ENCODE measurements around the gene TMEM119.
"Not testable (repeated sequence)": the region's sequence is repeated elsewhere in the genome, so short reads cannot be mapped to it uniquely, and the experiment has no call there.

TMEM119 gene

GRCh38 chr12:108634341-108634751 lies 36.5 kb upstream of the TMEM119 start:
- peak; percentile 55 for DNase-seq (ENCODE audit: low spot score)

GRCh38 chr12:108633534-108634248 lies 35.8 kb upstream of the TMEM119 start, which contains the start of gene SELPLG:
TSS of gene SELPLG (minus strand) at chr12:108633894. CDS start at chr12:108624307, 9,587 bp downstream.
- DNase-seq (ENCODE audit: low spot score): peak; percentile 63

- peak; percentile 28 for DNase-seq (ENCODE audit: low spot score)
These were observed 35.2 kb upstream of the TMEM119 start for GRCh38 chr12:108633081-108633533.

- DNase-seq (ENCODE audit: low spot score): not testable (repeated sequence)
These were observed 33.4 kb upstream of the TMEM119 start for GRCh38 chr12:108631261-108631660.

- no peak for DNase-seq (ENCODE audit: low spot score)
These were observed 32.8 kb upstream of the TMEM119 start for GRCh38 chr12:108630481-108631207.

- no peak for DNase-seq (ENCODE audit: low spot score)
These were observed 32.1 kb upstream of the TMEM119 start for GRCh38 chr12:108629824-108630476.

GRCh38 chr12:108629151-108629550 lies 31.3 kb upstream of the TMEM119 start:
- DNase-seq (ENCODE audit: low spot score): no peak

- DNase-seq (ENCODE audit: low spot score): no peak
These were observed 29.4 kb upstream of the TMEM119 start for GRCh38 chr12:108627134-108627920.

GRCh38 chr12:108625228-108625627 lies 27.3 kb upstream of the TMEM119 start:
- DNase-seq (ENCODE audit: low spot score): no peak

- no peak for DNase-seq (ENCODE audit: low spot score)
These were observed 25.7 kb upstream of the TMEM119 start for GRCh38 chr12:108623577-108623976.

- DNase-seq (ENCODE audit: low spot score): no peak
These were observed 25.1 kb upstream of the TMEM119 start for GRCh38 chr12:108622921-108623514.

- no peak for DNase-seq (ENCODE audit: low spot score)
These were observed 24.5 kb upstream of the TMEM119 start for GRCh38 chr12:108622421-108622820.

- DNase-seq (ENCODE audit: low spot score): no peak
These were observed 23.3 kb upstream of the TMEM119 start for GRCh38 chr12:108621161-108621560.

GRCh38 chr12:108620236-108620879 lies 22.5 kb upstream of the TMEM119 start:
- DNase-seq (ENCODE audit: low spot score): no peak

- DNase-seq (ENCODE audit: low spot score): no peak
These were observed 21.7 kb upstream of the TMEM119 start for GRCh38 chr12:108619369-108620160.

GRCh38 chr12:108618953-108619274 lies 21.0 kb upstream of the TMEM119 start:
- DNase-seq (ENCODE audit: low spot score): not testable (repeated sequence)

- DNase-seq (ENCODE audit: low spot score): peak; percentile 89
These were observed 20.4 kb upstream of the TMEM119 start for GRCh38 chr12:108618079-108618952.

GRCh38 chr12:108616941-108617858 lies 19.3 kb upstream of the TMEM119 start:
- no peak for DNase-seq (ENCODE audit: low spot score)
